GM21515 (cell line): ENCODE results near the gene SMC4.
"Not testable (repeated sequence)": the region's sequence is repeated elsewhere in the genome, so short reads cannot be mapped to it uniquely, and the experiment has no call there.

ENCODE experiments used
- ATAC-seq: cut with Tn5 transposase; IDR thresholded peaks from one replicate; pipeline ENCODE4 v1.9.1; 2021; ENCODE audit not compliant: unreplicated experiment

Gene SMC4

GRCh38 chr3:160399125-160400029 lies at the start of gene SMC4, which contains the start of gene IFT80:
Gene SMC4, plus strand, starts transcription at chr3:160399650. Its CDS starts 1,177 bp downstream, at chr3:160400827.
Gene IFT80, minus strand, starts transcription at chr3:160399225. Its CDS starts 14,625 bp downstream, at chr3:160384600.
- ATAC-seq, result peak; percentile 93

GRCh38 chr3:160355826-160356225 lies 43.6 kb upstream of the SMC4 start:
- ATAC-seq, result no peak

GRCh38 chr3:160362896-160363295 lies 36.6 kb upstream of the SMC4 start:
- ATAC-seq, result not testable (repeated sequence)

- no peak for ATAC-seq
These were observed 33.5 kb upstream of the SMC4 start for GRCh38 chr3:160365869-160366522.

- ATAC-seq, result peak; percentile 72
These were observed 30.6 kb upstream of the SMC4 start for GRCh38 chr3:160368804-160369203.

DNA sequence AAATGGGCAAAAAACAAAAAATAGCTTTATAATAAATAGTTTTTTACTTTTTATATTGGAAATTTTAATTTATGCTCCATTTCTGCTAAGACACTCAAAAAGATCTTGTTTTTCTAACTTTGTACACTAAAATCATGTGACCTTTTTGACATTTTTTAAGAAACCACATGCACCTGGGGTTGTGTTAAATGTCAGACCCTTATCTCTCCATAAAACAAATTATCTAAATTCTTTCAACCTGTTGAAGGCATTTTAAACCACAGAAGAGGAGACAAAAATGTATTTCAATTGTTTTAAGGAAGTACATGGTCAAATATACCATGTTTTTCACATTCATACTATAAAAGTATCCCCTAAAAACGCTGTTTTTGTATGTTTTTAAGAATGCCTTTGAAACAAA lies 29.7 kb upstream of the SMC4 start:
- ATAC-seq, result no peak

DNA sequence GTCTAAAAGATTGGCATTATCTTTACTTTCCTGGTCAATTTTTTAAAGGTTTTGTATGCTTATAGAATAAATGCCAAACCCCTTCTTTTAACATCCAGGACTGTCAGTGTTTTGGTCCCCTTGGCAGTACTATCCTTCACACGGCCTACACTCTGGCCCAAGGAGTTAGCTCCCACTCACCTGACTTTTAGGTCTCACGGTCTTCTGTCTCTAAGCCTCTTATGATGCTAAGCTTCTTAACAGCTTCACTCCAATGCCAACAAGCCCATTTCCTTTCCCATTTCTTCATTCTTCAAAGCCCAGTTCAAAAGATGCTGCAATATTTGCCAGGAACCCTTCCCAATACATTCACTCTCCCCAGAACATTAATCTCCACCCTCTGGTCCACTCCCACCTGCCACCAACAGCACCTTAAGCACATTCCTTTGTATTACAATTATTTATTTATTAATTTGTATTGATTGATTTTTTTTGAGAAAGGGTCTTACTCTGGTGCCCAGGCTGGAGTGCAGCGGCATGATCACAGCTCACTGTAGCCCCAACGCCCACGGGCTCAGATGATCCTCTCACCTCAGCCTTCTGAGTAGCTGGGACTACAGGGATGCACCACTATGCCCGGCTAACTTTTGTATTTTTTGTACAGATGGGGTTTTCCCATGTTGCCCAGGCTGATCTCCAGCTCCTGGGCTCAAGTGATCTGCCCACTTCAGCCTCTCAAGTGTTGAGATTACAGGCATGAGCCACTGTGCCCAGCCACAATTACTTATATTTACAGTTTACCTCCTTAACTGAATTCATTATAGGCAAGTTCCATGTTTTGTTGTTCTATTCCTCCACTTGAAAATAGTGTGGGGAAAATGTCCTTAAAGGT lies 28.2 kb upstream of the SMC4 start:
- no peak for ATAC-seq

- ATAC-seq, result no peak
These were observed 26.7 kb upstream of the SMC4 start for GRCh38 chr3:160372780-160373179.

DNA sequence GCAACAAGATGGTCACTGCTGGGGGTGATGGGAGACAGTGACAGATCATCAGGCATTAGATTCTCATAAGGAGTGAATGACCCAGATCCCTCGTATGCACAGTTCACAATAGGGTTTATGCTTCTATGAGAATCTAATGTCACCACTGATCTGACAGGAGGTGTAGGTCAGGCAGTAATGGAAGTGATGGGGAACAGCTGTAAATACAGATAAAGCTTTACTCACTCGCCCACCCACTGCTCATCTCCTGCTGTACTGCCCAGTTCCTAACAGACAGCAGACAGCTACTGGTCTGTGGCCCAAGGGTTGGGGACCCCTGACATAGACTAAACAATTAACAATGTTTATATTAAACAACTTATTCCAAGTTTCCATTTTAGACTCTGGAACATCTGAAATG lies 25.8 kb upstream of the SMC4 start:
- ATAC-seq, result no peak

GRCh38 chr3:160374472-160374871 lies 25.0 kb upstream of the SMC4 start:
- ATAC-seq, result no peak

- ATAC-seq, result no peak
These were observed 24.5 kb upstream of the SMC4 start for GRCh38 chr3:160374925-160375324.

- no peak for ATAC-seq
These were observed 22.8 kb upstream of the SMC4 start for GRCh38 chr3:160376681-160377080.

- ATAC-seq, result no peak
These were observed 20.9 kb upstream of the SMC4 start for GRCh38 chr3:160378331-160379109.

- ATAC-seq, result no peak
These were observed 19.7 kb upstream of the SMC4 start for GRCh38 chr3:160379628-160380214.

DNA sequence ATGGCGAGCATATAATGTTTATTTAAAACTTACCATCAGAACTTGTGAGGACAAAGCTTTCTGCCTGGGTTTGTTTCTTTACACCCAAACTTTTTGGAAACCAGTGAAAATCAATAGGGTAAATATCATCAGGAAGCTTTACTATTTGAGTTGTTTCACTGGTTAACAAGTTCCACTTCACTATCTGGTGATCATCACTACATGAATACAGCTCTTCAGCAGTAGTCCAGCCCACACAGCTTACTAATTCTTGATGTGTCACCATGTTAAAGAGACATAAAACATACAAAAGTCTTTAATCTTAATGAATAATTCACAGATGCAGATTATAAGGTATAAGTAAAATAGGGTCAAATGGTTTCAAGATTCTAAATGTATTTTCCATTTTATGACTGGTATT lies 18.0 kb upstream of the SMC4 start:
- ATAC-seq, result no peak

DNA sequence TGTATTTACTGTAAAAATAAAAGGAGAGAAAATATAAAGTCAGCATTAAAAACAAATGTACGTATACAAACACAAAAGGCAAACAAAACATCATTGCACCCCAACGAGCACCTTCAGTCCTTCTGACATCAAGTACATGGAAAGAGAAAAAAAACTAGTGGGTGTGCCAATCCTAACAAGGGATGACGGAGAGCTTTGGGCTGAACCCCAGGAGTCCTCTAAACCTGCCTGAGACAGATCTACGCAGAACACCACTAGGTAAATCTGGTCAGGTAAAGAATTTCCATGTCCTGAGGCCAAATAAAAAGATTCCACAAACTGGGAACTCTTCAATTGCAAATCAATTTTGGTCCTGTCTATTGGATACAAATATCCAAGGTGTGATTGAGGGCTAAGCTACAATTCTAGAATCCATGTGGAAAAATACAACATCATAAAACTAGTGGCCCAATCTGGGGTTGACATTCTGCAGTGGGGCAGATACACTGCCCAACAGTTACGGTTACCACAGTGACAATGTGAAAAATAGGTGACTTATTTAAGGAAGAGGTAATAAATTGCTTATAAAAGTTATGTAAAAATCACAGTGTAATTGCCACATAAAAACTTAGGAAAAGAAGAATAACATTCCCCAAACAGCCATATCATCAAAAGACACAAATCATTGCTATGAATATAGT lies 14.7 kb upstream of the SMC4 start:
- ATAC-seq, result no peak

DNA sequence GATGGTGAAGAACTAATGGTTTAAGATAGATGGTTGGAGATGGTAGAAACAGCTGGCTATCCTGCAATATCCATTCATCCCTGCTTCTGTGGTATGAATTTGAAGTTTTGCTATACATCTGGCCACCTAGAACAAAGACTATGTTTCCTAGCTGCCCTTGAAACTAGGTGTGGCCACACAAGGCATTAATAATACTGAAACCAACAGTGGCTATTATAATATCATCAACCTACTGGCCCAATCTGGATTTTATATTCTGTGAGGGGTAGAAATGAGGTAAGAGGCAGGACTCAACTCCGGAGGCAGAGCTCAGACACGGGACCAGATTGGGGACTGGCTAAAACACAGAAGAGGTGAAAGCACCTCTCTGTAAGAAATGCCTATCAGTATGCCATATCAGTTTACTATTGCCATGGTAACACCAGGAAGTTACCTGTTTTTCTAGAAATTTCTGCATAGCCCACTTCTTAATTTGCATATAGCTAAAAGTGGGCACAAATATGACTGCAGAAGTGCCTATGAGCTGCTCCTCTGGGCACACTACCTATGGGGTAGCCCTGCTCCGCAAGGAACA lies 8.8 kb upstream of the SMC4 start:
- ATAC-seq, result peak; percentile 49

- no peak for ATAC-seq
These were observed 6.7 kb upstream of the SMC4 start for GRCh38 chr3:160392798-160393197.

GRCh38 chr3:160393346-160394008 lies 6.0 kb upstream of the SMC4 start:
- no peak for ATAC-seq
